Measurements from ENCODE around the gene PROSER1. TPM values are rescaled to one million over a fixed set of nuclear protein-coding genes. Genes with fewer than 3 reads are reported as not detected.
A peak's percentile ranks its signal among the peaks of the same experiment; 100 is the strongest.
"Not testable (repeated sequence)": the region's sequence is repeated elsewhere in the genome, so short reads cannot be mapped to it uniquely, and the experiment has no call there.

The PROSER1 gene
- total RNA-seq = 17.9 TPM in 2 replicates

GRCh38 chr13:39037880-39038568, at the start of gene PROSER1, which contains the start of gene NHLRC3:
PROSER1 (minus strand) TSS chr13:39038089; CDS start chr13:39037242, 847 bp downstream.
NHLRC3 (plus strand) TSS chr13:39038456; CDS start chr13:39038640, 184 bp downstream.
- DNase-seq = peak; percentile 89

GRCh38 chr13:39086251-39086945, 48.5 kb upstream of the PROSER1 start:
- DNase-seq = not testable (repeated sequence)

GRCh38 chr13:39073983-39074382, 36.1 kb upstream of the PROSER1 start:
- no peak for DNase-seq

GRCh38 chr13:39072842-39073241, 35.0 kb upstream of the PROSER1 start:
- DNase-seq = no peak

GRCh38 chr13:39062004-39062403, 24.1 kb upstream of the PROSER1 start:
- no peak for DNase-seq

GRCh38 chr13:39058040-39058439, 20.2 kb upstream of the PROSER1 start:
- no peak for DNase-seq

GRCh38 chr13:39056018-39056417, 18.1 kb upstream of the PROSER1 start:
- DNase-seq = no peak

- no peak for DNase-seq
Measured at GRCh38 chr13:39054112-39054511, 16.2 kb upstream of the PROSER1 start.

GRCh38 chr13:39052944-39053343, 15.1 kb upstream of the PROSER1 start:
- no peak for DNase-seq

- DNase-seq = peak; percentile 67
Measured at GRCh38 chr13:39051157-39051556, 13.3 kb upstream of the PROSER1 start.

GRCh38 chr13:39049274-39049673, 11.4 kb upstream of the PROSER1 start:
- no peak for DNase-seq

GRCh38 chr13:39048806-39049205, 10.9 kb upstream of the PROSER1 start:
- DNase-seq = no peak

GRCh38 chr13:39047560-39047959, 9.7 kb upstream of the PROSER1 start:
- DNase-seq = no peak

- no peak for DNase-seq
Measured at GRCh38 chr13:39044536-39044935, 6.6 kb upstream of the PROSER1 start.

GRCh38 chr13:39040206-39040605, 2.3 kb upstream of the PROSER1 start:
- no peak for DNase-seq

GRCh38 chr13:39039041-39039440, 1.2 kb upstream of the PROSER1 start:
- no peak for DNase-seq

- peak; percentile 33 for DNase-seq
Measured at GRCh38 chr13:39038569-39039030, 711 bp upstream of the PROSER1 start.

GRCh38 chr13:39037410-39037879, 444 bp downstream of the PROSER1 start:
- no peak for DNase-seq

GRCh38 chr13:39036212-39036611, 1.7 kb downstream of the PROSER1 start:
- peak; percentile 54 for DNase-seq

- DNase-seq = no peak
Measured at GRCh38 chr13:39035799-39036198, 2.1 kb downstream of the PROSER1 start.

- no peak for DNase-seq
Measured at GRCh38 chr13:39035204-39035603, 2.7 kb downstream of the PROSER1 start.

- DNase-seq = no peak
Measured at GRCh38 chr13:39034085-39034484, 3.8 kb downstream of the PROSER1 start.

- no peak for DNase-seq
Measured at GRCh38 chr13:39032150-39032549, 5.7 kb downstream of the PROSER1 start.

GRCh38 chr13:39025433-39025839, 12.5 kb downstream of the PROSER1 start:
- no peak for DNase-seq
